WERI-Rb-1 (cell line): ENCODE measurements around the gene R3HDM2.

Experiments
- DNase-seq: peaks from one replicate; pipeline ENCODE4 v3.0.0-alpha.2; 2020
- H3K27ac ChIP-seq: fragments of 250-450 bp; sonication (Bioruptor Pico); 2 replicates; pipeline ENCODE4 v1.5.1; 2020; ENCODE audit warnings: mild to moderate bottlenecking, moderate library complexity
- H3K27me3 ChIP-seq: fragments of 250-450 bp; sonication (Bioruptor Pico); 2 replicates; pipeline ENCODE4 v1.5.1; 2021; ENCODE audit warnings: mild to moderate bottlenecking, low read depth, moderate library complexity; ENCODE audit not compliant: insufficient read depth, severe bottlenecking
- H3K36me3 ChIP-seq: fragments of 250-450 bp; sonication (Bioruptor Pico); 2 replicates; pipeline ENCODE4 v1.5.1; 2020; ENCODE audit warnings: mild to moderate bottlenecking, moderate library complexity
- H3K4me3 ChIP-seq: 2 replicates; pipeline ENCODE4 v1.5.1; 2011; ENCODE audit warnings: low read depth, mild to moderate bottlenecking, control low read depth, low read length
- H3K9me3 ChIP-seq: fragments of 250-450 bp; sonication (Bioruptor Pico); 2 replicates; pipeline ENCODE4 v1.5.1; 2021; ENCODE audit warnings: mild to moderate bottlenecking, moderate library complexity; ENCODE audit not compliant: severe bottlenecking
- TF ChIP-seq, protein P1 (sequence below): IDR thresholded peaks from 2 replicates; pipeline ENCODE4 v1.5.1; 2011; ENCODE audit warnings: low read depth, mild to moderate bottlenecking, control low read depth, inconsistent platforms, low read length

The R3HDM2 gene

DNA sequence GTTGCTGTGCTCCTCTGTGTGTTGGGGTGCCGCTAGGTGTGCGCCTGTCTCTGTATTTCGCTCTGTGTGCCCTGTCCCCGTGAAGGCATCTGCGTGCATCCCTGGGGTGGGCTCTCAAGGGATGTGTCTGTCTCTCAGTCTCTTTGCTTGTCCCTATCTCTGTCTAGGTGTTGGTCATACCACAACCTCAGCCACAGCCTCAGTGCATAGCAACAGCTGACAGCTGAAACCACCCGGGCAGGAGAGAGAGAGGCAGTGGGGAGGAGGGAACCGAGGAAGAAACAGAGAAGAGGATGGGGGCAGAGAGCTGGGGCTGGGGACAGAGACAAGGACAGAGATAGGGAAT is 215.2 kb downstream of the R3HDM2 start:
- H3K4me3 ChIP-seq: no peak overlapping the region
- no peak overlapping the region for H3K27ac ChIP-seq
- DNase-seq: peak; percentile 37
- H3K27me3 ChIP-seq: peaks cover 12% of the 10 kb centered on the region
- H3K9me3 ChIP-seq: no peaks in the 10 kb centered on the region
- TF ChIP-seq, protein P1, sequence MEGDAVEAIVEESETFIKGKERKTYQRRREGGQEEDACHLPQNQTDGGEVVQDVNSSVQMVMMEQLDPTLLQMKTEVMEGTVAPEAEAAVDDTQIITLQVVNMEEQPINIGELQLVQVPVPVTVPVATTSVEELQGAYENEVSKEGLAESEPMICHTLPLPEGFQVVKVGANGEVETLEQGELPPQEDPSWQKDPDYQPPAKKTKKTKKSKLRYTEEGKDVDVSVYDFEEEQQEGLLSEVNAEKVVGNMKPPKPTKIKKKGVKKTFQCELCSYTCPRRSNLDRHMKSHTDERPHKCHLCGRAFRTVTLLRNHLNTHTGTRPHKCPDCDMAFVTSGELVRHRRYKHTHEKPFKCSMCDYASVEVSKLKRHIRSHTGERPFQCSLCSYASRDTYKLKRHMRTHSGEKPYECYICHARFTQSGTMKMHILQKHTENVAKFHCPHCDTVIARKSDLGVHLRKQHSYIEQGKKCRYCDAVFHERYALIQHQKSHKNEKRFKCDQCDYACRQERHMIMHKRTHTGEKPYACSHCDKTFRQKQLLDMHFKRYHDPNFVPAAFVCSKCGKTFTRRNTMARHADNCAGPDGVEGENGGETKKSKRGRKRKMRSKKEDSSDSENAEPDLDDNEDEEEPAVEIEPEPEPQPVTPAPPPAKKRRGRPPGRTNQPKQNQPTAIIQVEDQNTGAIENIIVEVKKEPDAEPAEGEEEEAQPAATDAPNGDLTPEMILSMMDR: no peak
- H3K36me3 ChIP-seq: no peaks in the 10 kb centered on the region

DNA sequence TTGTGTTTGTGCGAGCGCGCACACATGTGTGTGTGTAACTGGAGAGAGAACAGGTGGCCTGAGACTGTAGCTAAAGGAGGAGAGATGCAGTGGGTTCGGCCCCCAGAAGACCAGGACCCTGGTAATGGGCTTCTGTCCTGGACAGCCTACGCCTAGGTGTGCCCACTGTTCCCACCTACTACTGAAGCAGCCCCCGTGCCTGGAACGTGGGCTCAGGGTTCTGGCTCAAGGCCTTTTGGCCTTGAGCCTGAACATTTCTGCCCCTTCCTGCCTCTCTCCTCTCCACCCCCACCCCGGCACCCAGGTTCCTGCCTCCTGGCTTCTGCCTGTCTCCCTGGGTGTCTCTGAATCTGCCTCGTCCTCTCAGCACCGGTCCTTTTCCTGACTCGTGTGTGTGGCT is 215.8 kb downstream of the R3HDM2 start:
- Histone ChIP-seq H3K27me3 (peaks cover 12% of the 10 kb centered on the region), H3K36me3 (no peaks in the 10 kb centered on the region), H3K27ac (no peak overlapping the region), H3K4me3 (no peak overlapping the region), H3K9me3 (no peaks in the 10 kb centered on the region)
- TF ChIP-seq, protein P1: no peak
- no peak for DNase-seq

DNA sequence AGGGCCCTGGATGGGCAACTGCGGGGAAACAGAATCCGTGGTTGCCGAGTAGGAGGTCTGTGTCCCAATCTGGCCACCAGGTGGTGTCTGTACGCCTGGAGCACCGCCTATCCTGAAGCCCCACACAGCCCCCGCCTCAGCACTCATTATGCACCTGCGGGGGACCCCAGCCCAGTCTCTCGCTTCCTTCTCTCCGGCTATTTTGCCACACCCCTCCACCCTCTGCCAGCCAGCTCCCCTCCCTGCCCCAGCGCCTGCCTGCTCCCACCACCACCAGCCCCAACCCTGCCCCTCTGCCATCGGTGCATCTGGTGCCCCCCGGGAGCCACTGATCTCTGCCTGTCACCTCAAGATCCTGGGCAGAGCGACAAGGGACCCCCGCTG is 216.5 kb downstream of the R3HDM2 start:
- H3K27me3 ChIP-seq: peaks cover 12% of the 10 kb centered on the region

DNA sequence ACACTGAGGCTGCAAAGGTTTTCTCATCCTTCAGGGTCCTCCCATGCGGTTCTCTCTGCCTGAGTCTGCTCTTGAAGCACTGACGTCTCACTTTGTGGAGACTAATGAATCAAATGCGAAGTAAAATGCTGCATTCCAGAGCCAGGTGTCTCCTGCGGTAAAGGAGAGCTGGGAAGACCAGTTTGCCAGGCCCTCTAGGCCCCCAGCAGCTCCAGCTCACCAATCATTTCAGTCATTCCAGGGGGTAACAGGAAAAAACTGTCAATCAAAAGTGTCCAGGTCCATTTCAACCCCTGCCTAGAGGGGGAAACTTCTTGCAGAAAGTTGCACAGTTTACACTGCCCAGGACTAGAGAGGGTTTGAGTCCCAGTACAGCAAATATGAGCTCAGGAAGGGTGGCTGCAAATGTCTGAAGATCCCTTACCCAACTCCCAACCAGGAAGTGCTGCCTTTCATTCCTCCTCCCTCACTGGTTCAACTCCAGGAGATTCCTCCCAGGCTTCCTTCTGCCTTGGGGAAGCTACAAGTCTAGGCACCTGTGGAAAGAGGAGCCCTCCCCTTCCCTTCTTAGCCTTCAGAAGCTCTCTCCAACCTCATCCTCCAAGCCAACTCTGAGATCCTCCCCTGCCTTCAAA is 217.0 kb downstream of the R3HDM2 start:
- Histone ChIP-seq H3K27me3 (peaks cover 12% of the 10 kb centered on the region), H3K4me3 (no peak overlapping the region), H3K36me3 (no peaks in the 10 kb centered on the region), H3K9me3 (no peaks in the 10 kb centered on the region), H3K27ac (no peak overlapping the region)
- DNase-seq: no peak
- TF ChIP-seq, protein P1: no peak

More for the DNA sequence above, 216.5 kb downstream of the R3HDM2 start:
- TF ChIP-seq, protein P1: peak; percentile 89
- no peak overlapping the region for H3K4me3 ChIP-seq
- no peaks in the 10 kb centered on the region for H3K36me3 ChIP-seq
- H3K27ac ChIP-seq: no peak overlapping the region
- H3K9me3 ChIP-seq: no peaks in the 10 kb centered on the region
- DNase-seq: peak; percentile 77

DNA sequence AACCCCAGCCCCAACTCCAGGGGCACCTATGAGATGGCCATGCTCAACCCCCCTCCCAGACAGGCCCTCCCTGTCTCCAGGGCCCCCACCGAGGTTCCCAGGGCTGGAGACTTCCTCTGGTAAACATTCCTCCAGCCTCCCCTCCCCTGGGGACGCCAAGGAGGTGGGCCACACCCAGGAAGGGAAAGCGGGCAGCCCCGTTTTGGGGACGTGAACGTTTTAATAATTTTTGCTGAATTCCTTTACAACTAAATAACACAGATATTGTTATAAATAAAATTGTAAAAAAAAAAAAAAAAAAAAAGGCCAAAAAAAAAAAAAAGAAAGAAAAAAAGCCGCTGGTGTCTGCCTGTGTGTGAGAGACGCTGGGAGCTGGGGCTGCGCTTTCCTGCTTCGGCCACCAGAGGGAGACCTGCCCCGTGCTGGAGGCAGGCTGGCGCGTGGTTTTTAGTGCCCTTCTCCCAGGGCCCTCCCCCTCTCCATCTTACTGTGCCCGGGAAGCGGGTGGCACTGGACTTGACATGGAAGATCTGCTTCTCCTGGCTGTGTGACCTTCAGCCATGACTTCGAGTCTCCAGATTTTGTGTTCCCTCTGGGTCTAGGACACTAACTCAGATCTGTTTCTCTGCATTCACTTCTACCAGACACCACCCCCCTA is 217.7 kb downstream of the R3HDM2 start:
- no peaks in the 10 kb centered on the region for H3K36me3 ChIP-seq
- peaks cover 12% of the 10 kb centered on the region for H3K27me3 ChIP-seq
- DNase-seq: peak; percentile 82
- TF ChIP-seq, protein P1: peak; percentile 94
- no peaks in the 10 kb centered on the region for H3K9me3 ChIP-seq
- no peak overlapping the region for H3K4me3 ChIP-seq
- no peak overlapping the region for H3K27ac ChIP-seq

DNA sequence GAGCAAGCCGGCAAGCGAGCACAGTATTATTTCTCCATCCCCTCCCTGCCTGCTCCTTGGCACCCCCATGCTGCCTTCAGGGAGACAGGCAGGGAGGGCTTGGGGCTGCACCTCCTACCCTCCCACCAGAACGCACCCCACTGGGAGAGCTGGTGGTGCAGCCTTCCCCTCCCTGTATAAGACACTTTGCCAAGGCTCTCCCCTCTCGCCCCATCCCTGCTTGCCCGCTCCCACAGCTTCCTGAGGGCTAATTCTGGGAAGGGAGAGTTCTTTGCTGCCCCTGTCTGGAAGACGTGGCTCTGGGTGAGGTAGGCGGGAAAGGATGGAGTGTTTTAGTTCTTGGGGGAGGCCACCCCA is 218.2 kb downstream of the R3HDM2 start:
- no peaks in the 10 kb centered on the region for H3K9me3 ChIP-seq
- H3K36me3 ChIP-seq: no peaks in the 10 kb centered on the region
- TF ChIP-seq, protein P1: no peak
- H3K4me3 ChIP-seq: no peak overlapping the region
- DNase-seq: no peak
- peaks cover 12% of the 10 kb centered on the region for H3K27me3 ChIP-seq
- no peak overlapping the region for H3K27ac ChIP-seq
